K562 (cell line): ENCODE results near the gene RAB6A. TPM values are rescaled to one million over a fixed set of nuclear protein-coding genes. Genes with fewer than 3 reads are reported as not detected.

ENCODE experiments used
- ARID1B ChIP-seq: fragments of 450-650 bp; IDR thresholded peaks from 2 replicates; pipeline ENCODE4 v1.6.1; 2016; ENCODE audit warnings: antibody characterized with exemption, mild to moderate bottlenecking, inconsistent platforms
- ATF3 ChIP-seq, 2 experiments: fragments of 450-650 bp in 1 of 2; sonication (generic) in 1 of 2; formaldehyde crosslinking in 1 of 2; IDR thresholded peaks in 1 of 2; conservative IDR thresholded peaks in 1 of 2; 2 replicates each; pipeline versions ENCODE4 v1.6.1 to v1.8.1; 2016 to 2023; ENCODE audit warnings: mild to moderate bottlenecking in 2 of 2, moderate library complexity in 2 of 2, inconsistent platforms in 1 of 2, missing genetic modification reagents in 1 of 2
- EP300 ChIP-seq: IDR thresholded peaks from 2 replicates; pipeline ENCODE4 v1.6.1; 2012; ENCODE audit warnings: low read length, improper control_type of control experiment
- NEUROD1 ChIP-seq: fragments of 150-350 bp; IDR thresholded peaks from 2 replicates; pipeline ENCODE4 v1.6.1; 2014; ENCODE audit warnings: borderline replicate concordance, low read length, low read depth; ENCODE audit not compliant: partially characterized antibody
- NFIX ChIP-seq: fragments of 250-450 bp; sonication (Bioruptor Pico); IDR thresholded peaks from 2 replicates; pipeline ENCODE4 v1.4.0; 2020; ENCODE audit warnings: low read depth, mild to moderate bottlenecking, moderate library complexity
- OTX1 ChIP-seq: fragments of 450-650 bp; formaldehyde crosslinking; IDR thresholded peaks from 2 replicates; pipeline ENCODE4 v1.4.0; 2022; ENCODE audit warnings: mild to moderate bottlenecking
- POLR2B ChIP-seq: fragments of 450-650 bp; IDR thresholded peaks from 2 replicates; pipeline ENCODE4 v1.6.1; 2018; ENCODE audit warnings: low read depth; ENCODE audit not compliant: partially characterized antibody
- RBFOX2 ChIP-seq: fragments of 200-400 bp; formaldehyde crosslinking; IDR thresholded peaks from 2 replicates; pipeline ENCODE4 v1.6.1; 2017; ENCODE audit warnings: low read depth, mild to moderate bottlenecking, low read length, moderate library complexity
- RBM25 ChIP-seq: fragments of 200-400 bp; formaldehyde crosslinking; IDR thresholded peaks from 2 replicates; pipeline ENCODE4 v1.6.1; 2018; ENCODE audit warnings: low read length, low read depth, moderate library complexity; ENCODE audit not compliant: severe bottlenecking
- RREB1 ChIP-seq: fragments of 250-450 bp; sonication (Bioruptor Pico); IDR thresholded peaks from 2 replicates; pipeline ENCODE4 v1.4.0; 2020
- SFPQ ChIP-seq: fragments of 200-400 bp; formaldehyde crosslinking; IDR thresholded peaks from 2 replicates; pipeline ENCODE4 v1.6.1; 2017; ENCODE audit warnings: mild to moderate bottlenecking, low read depth, low read length, moderate library complexity
- TAF9B ChIP-seq: fragments of 450-650 bp; IDR thresholded peaks from 2 replicates; pipeline ENCODE4 v1.6.1; 2018; ENCODE audit warnings: mild to moderate bottlenecking; ENCODE audit not compliant: partially characterized antibody
- ZBTB9 ChIP-seq: fragments of 450-650 bp; formaldehyde crosslinking; IDR thresholded peaks from 2 replicates; pipeline ENCODE4 v1.4.0; 2020; ENCODE audit warnings: mild to moderate bottlenecking, moderate library complexity
- ZNF23 ChIP-seq: fragments of 250-450 bp; sonication (Bioruptor Pico); IDR thresholded peaks from 2 replicates; pipeline ENCODE4 v1.4.0; 2020; ENCODE audit warnings: mild to moderate bottlenecking
- ZNF395 ChIP-seq: fragments of 200-800 bp; sonication (Bioruptor generic); IDR thresholded peaks from 2 replicates; pipeline ENCODE4 v1.6.1; 2017; ENCODE audit warnings: missing genetic modification characterization, missing compliant biosample characterization
- polyA plus RNA-seq, 8 experiments: library from polyadenylated mRNA; depleted of rRNA in 4 of 8; stranded (reverse) in 5 of 8; unstranded in 3 of 8; fragments of >200 nt; fragmentation: Nextera tagmentation in 2 of 8; fragmentation: Illumina TruSeq in 1 of 8; extraction: Ambion mirVana in 2 of 8; extraction: Trizol in 1 of 8; gene quantifications; 2 replicates each; pipeline versions ENCODE4 v1.2.1 to v1.2.3, GENCODE V29; 2011 to 2014; ENCODE audit warnings: inconsistent platforms in 1 of 8, missing spikeins in 1 of 8
- total RNA-seq, 7 experiments: library from RNA; depleted of rRNA in 6 of 7; stranded (reverse); fragments of >200 nt in 6 of 7; fragmentation: Illumina TruSeq in 2 of 7; extraction: Trizol in 2 of 7; gene quantifications; 2 replicates each; pipeline versions ENCODE4 v1.2.1 to v1.2.3, GENCODE V29; 2011 to 2021; ENCODE audit warnings: low replicate concordance in 1 of 7

Gene RAB6A
- total and polyA plus RNA-seq, 9 of the 15 experiments (the other 6 are each of a cell fraction or from before 2014, with no cell fraction given): 14.0 to 95.3 (median 45.4) TPM

GRCh38 chr11:73784080-73784634, 23.3 kb upstream of the RAB6A start (continued):
- TF ChIP-seq OTX1 (CRISPR knock-in tag) (no peak; the same call in 1 of the 2 replicates), RBM25 (peak; percentile 7), ZNF395 (peak; percentile 51; the same call in 1 of the 2 replicates), ZBTB9 (CRISPR knock-in tag) (peak; percentile 81; the same call in 1 of the 2 replicates), POLR2B (peak; percentile 39), RREB1 (CRISPR knock-in tag) (peak; percentile 90), ARID1B (peak; percentile 80), TAF9B (peak; percentile 51), EP300 (peak; percentile 98), NFIX (CRISPR knock-in tag) (0 out of 2 replicates have a peak, but pooled peaks have one; percentile 1), RBFOX2 (peak; percentile 51; the same call in 1 of the 2 replicates), ZNF23 (peak; percentile 56; the same call in 1 of the 2 replicates), SFPQ (no peak), NEUROD1 (peak; percentile 39), ATF3 (IDR thresholded peaks at IDR 0.05) (peak; percentile 98), ATF3 (CRISPR knock-in tag; conservative IDR thresholded peaks at IDR 0.05) (no peak)
